HepG2 (cell line): ENCODE results near the gene FRMD5. TPM values are rescaled to one million over a fixed set of nuclear protein-coding genes. Genes with fewer than 3 reads are reported as not detected.
A peak's percentile ranks its signal among the peaks of the same experiment; 100 is the strongest.

Experiments used
- ARNT2 ChIP-seq: sonication (generic); formaldehyde crosslinking; IDR thresholded peaks from 2 replicates; pipeline ENCODE4 v1.8.0; 2022; ENCODE audit warnings: mild to moderate bottlenecking, low read depth, missing genetic modification reagents, moderate library complexity
- ATF7 ChIP-seq, 2 experiments: fragments of 450-650 bp in 1 of 2; sonication (generic) in 1 of 2; formaldehyde crosslinking in 1 of 2; IDR thresholded peaks; 2 replicates each; pipeline versions ENCODE4 v1.4.0 to v1.6.1; 2016 to 2020; ENCODE audit warnings: antibody characterized with exemption in 1 of 2, mild to moderate bottlenecking in 1 of 2, missing genetic modification reagents in 1 of 2
- EED ChIP-seq: sonication (generic); formaldehyde crosslinking; IDR thresholded peaks from 2 replicates; pipeline ENCODE4 v1.5.0; 2020; ENCODE audit warnings: mild to moderate bottlenecking, missing genetic modification reagents
- HCFC1 ChIP-seq: fragments of 150-350 bp; IDR thresholded peaks from 2 replicates; pipeline ENCODE4 v1.6.1; 2014; ENCODE audit warnings: low read depth, low read length
- MAF1 ChIP-seq: sonication (generic); formaldehyde crosslinking; IDR thresholded peaks from 2 replicates; pipeline ENCODE4 v1.5.0; 2020; ENCODE audit warnings: missing genetic modification reagents, borderline replicate concordance
- NFIB ChIP-seq: sonication (generic); formaldehyde crosslinking; IDR thresholded peaks from 2 replicates; pipeline ENCODE4 v1.9.0; 2021; ENCODE audit warnings: missing genetic modification reagents, mild to moderate bottlenecking, borderline replicate concordance
- PRDM10 ChIP-seq: sonication (generic); formaldehyde crosslinking; IDR thresholded peaks from 2 replicates; pipeline ENCODE4 v1.4.0; 2020; ENCODE audit warnings: low read depth, missing genetic modification reagents
- U2AF1 ChIP-seq: fragments of 200-400 bp; formaldehyde crosslinking; optimal IDR thresholded peaks from 2 replicates; pipeline ENCODE3; 2017; ENCODE audit warnings: mild to moderate bottlenecking, low read depth, low read length
- ZEB1 ChIP-seq: IDR thresholded peaks from 2 replicates; pipeline ENCODE4 v1.6.1; 2012; ENCODE audit warnings: mild to moderate bottlenecking, low read depth, inconsistent platforms; ENCODE audit not compliant: insufficient replicate concordance
- ZKSCAN1 ChIP-seq: fragments of 150-350 bp; IDR thresholded peaks from 2 replicates; pipeline ENCODE4 v1.6.1; 2014; ENCODE audit warnings: low read length
- ZNF10 ChIP-seq: sonication (generic); formaldehyde crosslinking; IDR thresholded peaks from 2 replicates; pipeline ENCODE4 v1.4.0; 2020; ENCODE audit warnings: mild to moderate bottlenecking, low read depth, missing genetic modification reagents, borderline replicate concordance
- ZNF354B ChIP-seq: sonication (generic); formaldehyde crosslinking; IDR thresholded peaks from 2 replicates; pipeline ENCODE4 v1.8.0; 2022; ENCODE audit warnings: mild to moderate bottlenecking, missing genetic modification reagents
- ZNF556 ChIP-seq: sonication (generic); formaldehyde crosslinking; IDR thresholded peaks from 2 replicates; pipeline ENCODE4 v1.4.0; 2020; ENCODE audit warnings: mild to moderate bottlenecking, missing genetic modification reagents, borderline replicate concordance
- ZNF703 ChIP-seq: sonication (generic); formaldehyde crosslinking; IDR thresholded peaks from 2 replicates; pipeline ENCODE4 v1.5.1; 2020; ENCODE audit warnings: missing genetic modification reagents, mild to moderate bottlenecking, moderate library complexity, borderline replicate concordance
- polyA plus RNA-seq, 8 experiments: library from polyadenylated mRNA; depleted of rRNA in 3 of 8; stranded (reverse) in 7 of 8; unstranded in 1 of 8; fragments of >200 nt; fragmentation: Illumina TruSeq in 4 of 8; extraction: Trizol in 4 of 8; gene quantifications; 2 replicates each; pipeline versions ENCODE4 v1.2.1 to v1.2.3, GENCODE V29; 2011 to 2016; ENCODE audit warnings: low read depth in 4 of 8, missing spikeins in 1 of 8, mixed read lengths in 1 of 8; ENCODE audit not compliant: insufficient read depth in 1 of 8
- total RNA-seq, 5 experiments: library from RNA; depleted of rRNA; stranded (reverse); fragments of >200 nt; fragmentation: Illumina TruSeq; extraction: Trizol; gene quantifications; 2 replicates each; pipeline ENCODE4 v1.2.3, GENCODE V29; 2016; ENCODE audit warnings: low read depth in 1 of 5
- TF ChIP-seq, protein P1 (sequence below): fragments of 450-650 bp; IDR thresholded peaks from 2 replicates; pipeline ENCODE4 v1.6.1; 2017
- TF ChIP-seq, protein P2 (sequence below): sonication (generic); formaldehyde crosslinking; IDR thresholded peaks from 2 replicates; pipeline ENCODE4 v1.8.0; 2022; ENCODE audit warnings: mild to moderate bottlenecking, missing genetic modification reagents; ENCODE audit not compliant: insufficient replicate concordance
- TF ChIP-seq, protein P3 (sequence below): sonication (generic); formaldehyde crosslinking; IDR thresholded peaks from 2 replicates; pipeline ENCODE4 v1.4.0; 2020; ENCODE audit warnings: mild to moderate bottlenecking, low read depth, missing genetic modification reagents

FRMD5 gene
- total and polyA plus RNA-seq, 2 of the 13 experiments (the other 11 are each of a cell fraction or from before 2014, with no cell fraction given), result 0.93 to 1.5 TPM

- TF ChIP-seq, protein P1, sequence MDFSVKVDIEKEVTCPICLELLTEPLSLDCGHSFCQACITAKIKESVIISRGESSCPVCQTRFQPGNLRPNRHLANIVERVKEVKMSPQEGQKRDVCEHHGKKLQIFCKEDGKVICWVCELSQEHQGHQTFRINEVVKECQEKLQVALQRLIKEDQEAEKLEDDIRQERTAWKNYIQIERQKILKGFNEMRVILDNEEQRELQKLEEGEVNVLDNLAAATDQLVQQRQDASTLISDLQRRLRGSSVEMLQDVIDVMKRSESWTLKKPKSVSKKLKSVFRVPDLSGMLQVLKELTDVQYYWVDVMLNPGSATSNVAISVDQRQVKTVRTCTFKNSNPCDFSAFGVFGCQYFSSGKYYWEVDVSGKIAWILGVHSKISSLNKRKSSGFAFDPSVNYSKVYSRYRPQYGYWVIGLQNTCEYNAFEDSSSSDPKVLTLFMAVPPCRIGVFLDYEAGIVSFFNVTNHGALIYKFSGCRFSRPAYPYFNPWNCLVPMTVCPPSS, result no peak
- TF ChIP-seq PRDM10 (CRISPR knock-in tag) (0 out of 2 replicates have a peak, but pooled peaks have one; percentile 20), ZNF703 (CRISPR knock-in tag) (no peak), HCFC1 (0 out of 2 replicates have a peak, but pooled peaks have one; percentile 21), ZKSCAN1 (no peak), ZNF354B (CRISPR knock-in tag) (no peak), ARNT2 (CRISPR knock-in tag) (peak; percentile 69), ATF7 (IDR thresholded peaks at IDR 0.05) (no peak), ATF7 (CRISPR knock-in tag; IDR thresholded peaks at IDR 0.05) (peak; percentile 55; the same call in 1 of the 2 replicates), ZNF556 (CRISPR knock-in tag) (no peak), EED (CRISPR knock-in tag) (no peak), U2AF1 (no peak), ZEB1 (no peak), NFIB (CRISPR knock-in tag) (no peak), ZNF10 (CRISPR knock-in tag) (no peak), MAF1 (CRISPR knock-in tag) (no peak)
- TF ChIP-seq, protein P2, sequence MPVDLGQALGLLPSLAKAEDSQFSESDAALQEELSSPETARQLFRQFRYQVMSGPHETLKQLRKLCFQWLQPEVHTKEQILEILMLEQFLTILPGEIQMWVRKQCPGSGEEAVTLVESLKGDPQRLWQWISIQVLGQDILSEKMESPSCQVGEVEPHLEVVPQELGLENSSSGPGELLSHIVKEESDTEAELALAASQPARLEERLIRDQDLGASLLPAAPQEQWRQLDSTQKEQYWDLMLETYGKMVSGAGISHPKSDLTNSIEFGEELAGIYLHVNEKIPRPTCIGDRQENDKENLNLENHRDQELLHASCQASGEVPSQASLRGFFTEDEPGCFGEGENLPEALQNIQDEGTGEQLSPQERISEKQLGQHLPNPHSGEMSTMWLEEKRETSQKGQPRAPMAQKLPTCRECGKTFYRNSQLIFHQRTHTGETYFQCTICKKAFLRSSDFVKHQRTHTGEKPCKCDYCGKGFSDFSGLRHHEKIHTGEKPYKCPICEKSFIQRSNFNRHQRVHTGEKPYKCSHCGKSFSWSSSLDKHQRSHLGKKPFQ, result no peak
- TF ChIP-seq, protein P3, sequence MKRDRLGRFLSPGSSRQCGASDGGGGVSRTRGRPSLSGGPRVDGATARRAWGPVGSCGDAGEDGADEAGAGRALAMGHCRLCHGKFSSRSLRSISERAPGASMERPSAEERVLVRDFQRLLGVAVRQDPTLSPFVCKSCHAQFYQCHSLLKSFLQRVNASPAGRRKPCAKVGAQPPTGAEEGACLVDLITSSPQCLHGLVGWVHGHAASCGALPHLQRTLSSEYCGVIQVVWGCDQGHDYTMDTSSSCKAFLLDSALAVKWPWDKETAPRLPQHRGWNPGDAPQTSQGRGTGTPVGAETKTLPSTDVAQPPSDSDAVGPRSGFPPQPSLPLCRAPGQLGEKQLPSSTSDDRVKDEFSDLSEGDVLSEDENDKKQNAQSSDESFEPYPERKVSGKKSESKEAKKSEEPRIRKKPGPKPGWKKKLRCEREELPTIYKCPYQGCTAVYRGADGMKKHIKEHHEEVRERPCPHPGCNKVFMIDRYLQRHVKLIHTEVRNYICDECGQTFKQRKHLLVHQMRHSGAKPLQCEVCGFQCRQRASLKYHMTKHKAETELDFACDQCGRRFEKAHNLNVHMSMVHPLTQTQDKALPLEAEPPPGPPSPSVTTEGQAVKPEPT (CRISPR knock-in tag), result peak; percentile 56; the same call in 1 of the 2 replicates
Observed at GRCh38 chr15:43824302-43825246, 370.5 kb downstream of the FRMD5 start, which contains the start of gene MFAP1 (continued).
